Neural cell (in vitro differentiated cells): ENCODE data around the gene CXorf58. TPM values are rescaled to one million over a fixed set of nuclear protein-coding genes. Genes with fewer than 3 reads are reported as not detected.

Experiments used
- H2AFZ ChIP-seq: fragments of 200-600, 300-800 bp; sonication (generic), shearing (Covaris generic); 2 replicates; pipeline ENCODE4 v1.6.0; 2014; ENCODE audit warnings: low read depth, mild to moderate bottlenecking, antibody characterized with exemption, low read length, moderate library complexity
- H3F3A ChIP-seq: fragments of 200-600 bp; shearing (Covaris generic); 2 replicates; pipeline ENCODE4 v1.6.1; 2016; ENCODE audit warnings: mild to moderate bottlenecking, moderate library complexity, mixed read lengths, antibody characterized with exemption, low read length; ENCODE audit not compliant: insufficient read depth, poor library complexity, severe bottlenecking
- H3K27ac ChIP-seq: fragments of 200-600, 300-800 bp; sonication (generic), shearing (Covaris generic); 2 replicates; pipeline ENCODE4 v1.5.1; 2014; ENCODE audit warnings: mild to moderate bottlenecking, low read length, moderate library complexity
- H3K27me3 ChIP-seq: fragments of 300-800, 200-600 bp; sonication (generic), shearing (Covaris generic); 2 replicates; pipeline ENCODE4 v1.6.0; 2014; ENCODE audit warnings: mild to moderate bottlenecking, low read depth, low read length, moderate library complexity; ENCODE audit not compliant: insufficient read depth
- H3K36me3 ChIP-seq: fragments of 300-800, 200-600 bp; sonication (generic), shearing (Covaris generic); 2 replicates; pipeline ENCODE4 v1.5.1; 2014; ENCODE audit warnings: mild to moderate bottlenecking, antibody characterized with exemption, low read length, moderate library complexity; ENCODE audit not compliant: insufficient read depth
- H3K4me2 ChIP-seq: fragments of 300-800, 200-600 bp; sonication (generic), shearing (Covaris generic); 2 replicates; pipeline ENCODE4 v1.6.0; 2014; ENCODE audit warnings: mild to moderate bottlenecking, low read length
- H3K4me3 ChIP-seq: fragments of 300-800, 200-600 bp; sonication (generic), shearing (Covaris generic); 2 replicates; pipeline ENCODE4 v1.5.1; 2014; ENCODE audit warnings: mild to moderate bottlenecking, low read length, moderate library complexity
- H3K79me2 ChIP-seq: fragments of 200-600 bp; shearing (Covaris generic); replicated peaks from 2 replicates; pipeline ENCODE4 v1.6.0; 2014; ENCODE audit warnings: mild to moderate bottlenecking, low read length, moderate library complexity; ENCODE audit not compliant: insufficient read depth
- H3K9ac ChIP-seq: fragments of 300-800, 200-600 bp; sonication (generic), shearing (Covaris generic); 2 replicates; pipeline ENCODE4 v1.6.1; 2016; ENCODE audit warnings: mild to moderate bottlenecking, low read length, mixed read lengths
- H3K9me2 ChIP-seq: fragments of 200-600 bp; shearing (Covaris generic); 2 replicates; pipeline ENCODE4 v1.6.1; 2016; ENCODE audit warnings: mild to moderate bottlenecking, low read length, mixed read lengths; ENCODE audit not compliant: insufficient read depth
- H3K9me3 ChIP-seq: fragments of 200-600, 300-800 bp; sonication (generic), shearing (Covaris generic); 2 replicates; pipeline ENCODE4 v1.6.1; 2016; ENCODE audit warnings: mild to moderate bottlenecking, mixed run types, low read length, moderate library complexity, mixed read lengths
- H4K20me1 ChIP-seq: fragments of 200-600 bp; shearing (Covaris generic); 2 replicates; pipeline ENCODE4 v1.6.1; 2016; ENCODE audit warnings: mild to moderate bottlenecking, mixed run types; ENCODE audit not compliant: insufficient read depth
- CTCF ChIP-seq: fragments of 450-650 bp; IDR thresholded peaks from 2 replicates; pipeline ENCODE4 v1.5.1; 2014; ENCODE audit warnings: antibody characterized with exemption, mild to moderate bottlenecking, moderate library complexity; ENCODE audit not compliant: poor library complexity, severe bottlenecking
- EP300 ChIP-seq: fragments of 450-650 bp; conservative IDR thresholded peaks from 2 replicates; pipeline ENCODE4 v1.6.1; 2014; ENCODE audit warnings: antibody characterized with exemption, mild to moderate bottlenecking, moderate library complexity; ENCODE audit not compliant: poor library complexity, severe bottlenecking
- EZH2 ChIP-seq: fragments of 200-600, 300-800 bp; shearing (Covaris generic), sonication (generic); IDR thresholded peaks from 2 replicates; pipeline ENCODE4 v1.6.1; 2014; ENCODE audit warnings: antibody characterized with exemption, low read length, borderline replicate concordance, mild to moderate bottlenecking; ENCODE audit not compliant: insufficient read depth, poor library complexity, severe bottlenecking
- MXI1 ChIP-seq: fragments of 450-650 bp; conservative IDR thresholded peaks from 2 replicates; pipeline ENCODE4 v1.6.1; 2014; ENCODE audit warnings: antibody characterized with exemption, mild to moderate bottlenecking; ENCODE audit not compliant: poor library complexity, severe bottlenecking
- POLR2AphosphoS5 ChIP-seq: IDR thresholded peaks from 2 replicates; pipeline ENCODE4 v1.6.1; 2012
- RAD21 ChIP-seq: fragments of 450-650 bp; conservative IDR thresholded peaks from 2 replicates; pipeline ENCODE4 v1.6.1; 2014; ENCODE audit warnings: antibody characterized with exemption, mild to moderate bottlenecking, moderate library complexity
- SMC3 ChIP-seq: fragments of 450-650 bp; conservative IDR thresholded peaks from 2 replicates; pipeline ENCODE4 v1.6.1; 2014; ENCODE audit warnings: antibody characterized with exemption, mild to moderate bottlenecking, moderate library complexity; ENCODE audit not compliant: poor library complexity
- TAF1 ChIP-seq: IDR thresholded peaks from 2 replicates; pipeline ENCODE4 v1.6.1; 2012; ENCODE audit warnings: low read depth
- polyA plus RNA-seq: library from polyadenylated mRNA; depleted of rRNA; stranded (reverse); fragments of >200 nt; gene quantifications from 2 replicates; pipeline ENCODE4 v1.2.3, GENCODE V29; 2014
- TF ChIP-seq, protein P1 (sequence below): IDR thresholded peaks from 2 replicates; pipeline ENCODE4 v1.6.1; 2012; ENCODE audit warnings: borderline replicate concordance

The CXorf58 gene
- polyA plus RNA-seq, 1 donor from 2014 or later, result 0.14 TPM

- Histone ChIP-seq H3F3A (no peaks in the 10 kb centered on the region), H3K4me2 (no peak overlapping the region), H2AFZ (no peak overlapping the region), H3K79me2 (no peaks in the 10 kb centered on the region), H3K9me2 (no peaks in the 10 kb centered on the region), H3K27ac (no peak overlapping the region), H4K20me1 (no peaks in the 10 kb centered on the region), H3K4me3 (no peak overlapping the region), H3K9ac (no peak overlapping the region), H3K27me3 (no peaks in the 10 kb centered on the region), H3K36me3 (no peaks in the 10 kb centered on the region), H3K9me3 (no peaks in the 10 kb centered on the region)
- TF ChIP-seq CTCF, result no peak
- no peak for TF ChIP-seq POLR2AphosphoS5
- TF ChIP-seq EP300, result no peak
Measured at GRCh38 chrX:23981711-23982110, 73.9 kb downstream of the CXorf58 start.

DNA sequence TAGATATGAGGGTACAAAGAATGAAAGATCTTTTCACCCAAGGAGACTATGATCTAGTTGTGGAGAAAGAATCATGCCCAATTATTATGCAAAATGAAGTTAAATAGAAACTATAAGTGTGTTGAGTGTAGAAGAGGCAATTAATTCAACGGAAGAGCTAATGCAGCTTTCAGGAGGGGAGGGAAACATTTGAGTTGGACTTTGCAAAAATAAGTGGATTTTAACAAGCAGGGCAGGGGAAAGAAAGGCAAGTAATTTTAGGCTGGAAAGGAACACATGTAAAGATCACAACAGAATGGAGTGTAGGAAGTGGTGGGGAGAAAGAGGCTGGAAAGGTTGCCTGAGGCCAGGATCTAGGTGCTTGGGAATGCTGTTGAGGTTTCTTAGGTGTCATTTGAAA, 75.1 kb downstream of the CXorf58 start:
- Histone ChIP-seq H3K9ac (no peak overlapping the region), H2AFZ (no peak overlapping the region), H3K9me3 (no peaks in the 10 kb centered on the region), H4K20me1 (no peaks in the 10 kb centered on the region), H3F3A (no peaks in the 10 kb centered on the region), H3K27me3 (no peaks in the 10 kb centered on the region), H3K36me3 (no peaks in the 10 kb centered on the region), H3K4me2 (no peak overlapping the region), H3K79me2 (no peaks in the 10 kb centered on the region), H3K27ac (no peak overlapping the region), H3K4me3 (no peak overlapping the region), H3K9me2 (no peaks in the 10 kb centered on the region)
- TF ChIP-seq EZH2 (no peak), CTCF (no peak), SMC3 (no peak), EP300 (no peak), POLR2AphosphoS5 (no peak), TAF1 (no peak), RAD21 (no peak), MXI1 (no peak)
- TF ChIP-seq, protein P1, sequence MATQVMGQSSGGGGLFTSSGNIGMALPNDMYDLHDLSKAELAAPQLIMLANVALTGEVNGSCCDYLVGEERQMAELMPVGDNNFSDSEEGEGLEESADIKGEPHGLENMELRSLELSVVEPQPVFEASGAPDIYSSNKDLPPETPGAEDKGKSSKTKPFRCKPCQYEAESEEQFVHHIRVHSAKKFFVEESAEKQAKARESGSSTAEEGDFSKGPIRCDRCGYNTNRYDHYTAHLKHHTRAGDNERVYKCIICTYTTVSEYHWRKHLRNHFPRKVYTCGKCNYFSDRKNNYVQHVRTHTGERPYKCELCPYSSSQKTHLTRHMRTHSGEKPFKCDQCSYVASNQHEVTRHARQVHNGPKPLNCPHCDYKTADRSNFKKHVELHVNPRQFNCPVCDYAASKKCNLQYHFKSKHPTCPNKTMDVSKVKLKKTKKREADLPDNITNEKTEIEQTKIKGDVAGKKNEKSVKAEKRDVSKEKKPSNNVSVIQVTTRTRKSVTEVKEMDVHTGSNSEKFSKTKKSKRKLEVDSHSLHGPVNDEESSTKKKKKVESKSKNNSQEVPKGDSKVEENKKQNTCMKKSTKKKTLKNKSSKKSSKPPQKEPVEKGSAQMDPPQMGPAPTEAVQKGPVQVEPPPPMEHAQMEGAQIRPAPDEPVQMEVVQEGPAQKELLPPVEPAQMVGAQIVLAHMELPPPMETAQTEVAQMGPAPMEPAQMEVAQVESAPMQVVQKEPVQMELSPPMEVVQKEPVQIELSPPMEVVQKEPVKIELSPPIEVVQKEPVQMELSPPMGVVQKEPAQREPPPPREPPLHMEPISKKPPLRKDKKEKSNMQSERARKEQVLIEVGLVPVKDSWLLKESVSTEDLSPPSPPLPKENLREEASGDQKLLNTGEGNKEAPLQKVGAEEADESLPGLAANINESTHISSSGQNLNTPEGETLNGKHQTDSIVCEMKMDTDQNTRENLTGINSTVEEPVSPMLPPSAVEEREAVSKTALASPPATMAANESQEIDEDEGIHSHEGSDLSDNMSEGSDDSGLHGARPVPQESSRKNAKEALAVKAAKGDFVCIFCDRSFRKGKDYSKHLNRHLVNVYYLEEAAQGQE, result no peak

Other genes starting within 250 kb of the CXorf58 start
- gene PRDX4, start 240.5 kb upstream of the CXorf58 start, polyA plus RNA-seq, result 75.5 and 83.2 TPM in 2 replicates
- gene ACOT9, start 164.7 kb upstream of the CXorf58 start, polyA plus RNA-seq, result 0.80 and 3.1 TPM in 2 replicates
- gene SAT1, start 124.8 kb upstream of the CXorf58 start, polyA plus RNA-seq, result 92.2 and 95.2 TPM in 2 replicates
- 32.7 and 42.5 TPM in 2 replicates for gene APOO, start 68 bp upstream of the CXorf58 start, polyA plus RNA-seq
- 11.2 and 12.9 TPM in 2 replicates for gene KLHL15, start 119.2 kb downstream of the CXorf58 start, polyA plus RNA-seq
- gene EIF2S3, start 146.9 kb downstream of the CXorf58 start, polyA plus RNA-seq, result 93.9 and 95.9 TPM in 2 replicates
- 12.5 and 14.4 TPM in 2 replicates for gene ZFX, start 241.7 kb downstream of the CXorf58 start, polyA plus RNA-seq